ENCODE results near the gene WDR88. TPM values are rescaled to one million over a fixed set of nuclear protein-coding genes. Genes with fewer than 3 reads are reported as not detected.

Gene WDR88
- total and polyA plus RNA-seq, 2 of the 8 experiments (the other 6 are each of a cell fraction or from before 2014, with no cell fraction given) = not detected

GRCh38 chr19:33124207-33125098, 7.5 kb upstream of the WDR88 start:
- CTCF ChIA-PET (ENCODE audit: partially characterized antibody) = interaction anchor here (0.7 to 5.2 kb wide), 16 partner anchors 10 to 434 kb away, joined by 3 to 58 read pairs (median 4); no protein-coding TSS in a partner anchor
- H2BK120ac ChIP-seq (replicated peaks; ENCODE audit: low read depth, low read length) = no peak overlapping the region
- no peak for FAIRE-seq
- TF ChIP-seq RBBP5 (IDR thresholded peaks at IDR 0.05; ENCODE audit: borderline replicate concordance, low read depth, low read length) (no peak), SUZ12 (IDR thresholded peaks at IDR 0.05; ENCODE audit: low read length) (no peak)

More at GRCh38 chr19:33124207-33125098, 7.5 kb upstream of the WDR88 start:
- Histone ChIP-seq H3K27me3 (replicated peaks in 1 of 4; ENCODE audit: control insufficient read depth in 3 of 4, extremely low read depth in 1 of 4, insufficient read depth in 3 of 4, low read length in 3 of 4) (no peaks in the 10 kb centered on the region), H3K9ac (replicated peaks in 1 of 4; ENCODE audit: extremely low read depth in 1 of 4, low read depth in 3 of 4, low read length in 3 of 4) (no peak overlapping the region), H2AFZ (ENCODE audit: low read length) (no peak overlapping the region), H4K8ac (ENCODE audit: extremely low read depth, insufficient read depth, low read length) (no peak overlapping the region), H3K4me1 (replicated peaks in 1 of 4; ENCODE audit: control insufficient read depth in 3 of 4, insufficient read depth in 4 of 4, low read length in 3 of 4) (no peaks in the 10 kb centered on the region), H4K91ac (replicated peaks; ENCODE audit: insufficient read length, low read length) (no peak overlapping the region), H3K14ac (ENCODE audit: insufficient read length) (no peak overlapping the region), H3K27ac (ENCODE audit: low read depth, low read length) (no peak overlapping the region), H3K9me3 (ENCODE audit: insufficient read depth in 2 of 2, low read depth in 1 of 2, low read length in 1 of 2) (no peaks in the 10 kb centered on the region), H3K4me3 (ENCODE audit: extremely low read depth in 1 of 4, insufficient read depth in 2 of 4, low read depth in 3 of 4, low read length in 4 of 4) (no peak overlapping the region), H4K20me1 (replicated peaks in 1 of 2; ENCODE audit: control insufficient read depth in 1 of 2, insufficient read depth in 2 of 2, low read length in 2 of 2) (no peaks in the 10 kb centered on the region), H3K23ac (ENCODE audit: insufficient read length) (no peak overlapping the region), H2BK15ac (ENCODE audit: low read length) (no peak overlapping the region), H2AK5ac (ENCODE audit: low read depth, low read length) (no peak overlapping the region), H3K56ac (replicated peaks; ENCODE audit: insufficient read length, low read depth, low read length) (no peak overlapping the region), H3K36me3 (ENCODE audit: control insufficient read depth in 2 of 4, insufficient read depth in 4 of 4, low read length in 3 of 4) (peaks cover 0 to 5% (median 0%) of the 10 kb centered on the region in 4 experiments; a peak in 3 of 8 replicates), H3K79me1 (ENCODE audit: low read depth, low read length) (no peaks in the 10 kb centered on the region), H2BK20ac (ENCODE audit: low read length) (no peak overlapping the region), H3K18ac (ENCODE audit: extremely low read depth, low read length) (no peak overlapping the region), H4K5ac (ENCODE audit: insufficient read length, low read depth, low read length) (no peak overlapping the region), H3K79me2 (ENCODE audit: control insufficient read depth in 1 of 2, insufficient read depth in 2 of 2, low read length in 2 of 2) (no peaks in the 10 kb centered on the region), H3K4me2 (ENCODE audit: insufficient read depth in 1 of 2, low read depth in 2 of 2, low read length in 2 of 2) (no peak overlapping the region), H2BK5ac (ENCODE audit: low read depth, low read length) (no peak overlapping the region), H2BK12ac (ENCODE audit: low read depth, low read length) (no peak overlapping the region), H3K4ac (replicated peaks; ENCODE audit: insufficient read length, low read depth, low read length) (no peak overlapping the region), H3K23me2 (ENCODE audit: low read depth, low read length) (no peaks in the 10 kb centered on the region)
- POLR2A ChIA-PET (ENCODE audit: partially characterized antibody) = no interaction called here
- 87% methylated on average over 10 of the region's 10 CpGs; no CpG with 5 or more reads in 1 of the 2 experiments for WGBS, 2 experiments (ENCODE audit: extremely low coverage in 1 of 2, insufficient coverage in 1 of 2, insufficient read length in 1 of 2, insufficient replicate concordance in 2 of 2, low coverage in 1 of 2, low lambda C conversion rate in 2 of 2, missing lambda C conversion rate in 1 of 2)
- DNase-seq (ENCODE audit: low read depth in 1 of 2, low spot score in 2 of 2) = no peak

Data from H1 (cell line).